NCI-H1105 treated with DMSO at 0.1 percent for 48 hours (cell line): ENCODE measurements around the gene UNC5C.

Source experiments
- DNase-seq: peaks from one replicate; lab custom pipeline; 2025; lab: John Stamatoyannopoulos, UW

Gene UNC5C

DNA sequence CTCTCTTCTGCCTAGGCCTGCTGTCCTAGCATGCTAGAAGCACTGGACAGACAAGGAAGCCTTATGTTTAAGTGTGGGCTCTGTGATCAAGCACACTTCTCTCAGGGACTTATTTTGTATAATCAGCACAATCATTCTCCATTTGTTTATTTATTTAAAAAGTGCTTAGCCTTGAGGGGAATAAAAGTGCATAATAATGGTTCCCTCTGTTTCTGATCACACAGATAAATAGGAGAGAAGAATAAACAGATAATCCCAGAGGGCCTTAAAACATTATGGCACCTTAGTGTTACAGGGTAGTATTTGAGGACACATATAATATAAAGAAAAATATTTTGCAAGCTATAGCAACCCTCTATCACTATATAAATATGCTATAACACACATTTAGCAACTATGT lies 146.5 kb downstream of the UNC5C start:
- no peak for DNase-seq

DNA sequence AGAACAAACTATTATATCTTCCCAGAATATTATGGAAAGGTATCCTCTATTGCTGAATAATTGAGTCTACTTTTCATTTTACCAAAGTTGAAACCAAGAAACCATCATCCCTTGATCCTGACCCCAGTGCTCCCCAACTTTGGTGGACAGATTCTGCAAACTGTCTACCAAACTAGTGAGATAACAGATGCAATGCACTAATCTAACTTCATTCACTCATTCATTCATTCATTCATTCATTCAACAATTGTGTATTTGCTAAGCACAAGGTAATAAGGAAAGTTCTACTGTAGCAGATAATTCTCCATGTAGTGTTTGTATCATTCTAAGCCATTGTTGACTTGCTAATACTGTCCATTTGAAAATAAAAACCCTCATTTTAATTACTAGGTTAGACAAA lies 150.6 kb downstream of the UNC5C start:
- no peak for DNase-seq

DNA sequence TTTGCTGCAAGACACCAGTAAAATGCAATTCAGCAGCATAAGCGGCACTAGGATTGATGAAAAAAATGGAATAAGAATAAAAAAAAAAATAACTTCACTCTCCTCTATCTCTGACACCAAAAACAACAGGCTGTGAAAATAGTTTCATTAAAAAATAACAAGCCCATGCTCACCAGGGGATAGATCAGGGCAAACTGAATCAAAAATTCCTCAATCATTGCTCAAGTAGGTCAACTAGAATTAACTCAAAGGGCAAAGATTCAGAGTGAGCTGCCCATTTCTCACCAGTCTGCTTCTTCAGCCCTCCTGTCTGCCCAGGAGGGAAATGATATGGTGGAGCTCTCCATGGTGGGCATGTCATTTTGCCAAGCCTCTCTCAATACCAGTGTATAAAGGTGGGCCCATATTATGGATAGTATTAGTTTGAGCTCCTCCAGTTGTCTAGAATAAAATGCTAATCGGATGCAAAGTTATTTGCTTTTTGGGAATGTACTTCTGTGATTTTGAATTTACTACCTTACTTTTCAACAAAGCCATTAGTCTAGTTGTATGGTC lies 153.9 kb downstream of the UNC5C start:
- no peak for DNase-seq

DNA sequence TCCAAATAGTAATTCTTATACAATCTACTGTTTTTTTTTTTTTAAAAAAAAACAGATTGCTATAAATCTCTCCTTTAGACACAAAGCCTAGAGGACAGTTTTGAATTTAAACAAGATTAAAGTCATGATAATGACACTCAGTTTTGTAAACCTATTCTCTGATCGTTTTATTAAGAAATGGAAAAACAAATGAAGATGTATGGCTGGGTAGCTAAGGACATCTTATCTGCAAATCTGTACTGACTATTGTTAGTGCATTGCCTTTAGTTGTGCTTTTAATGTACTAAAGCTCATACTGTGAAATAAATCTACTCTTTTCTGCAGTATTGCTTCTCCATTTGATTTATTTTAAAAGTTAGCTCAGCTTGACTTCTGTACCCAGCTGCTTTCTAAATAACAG lies 155.0 kb downstream of the UNC5C start:
- DNase-seq: no peak

DNA sequence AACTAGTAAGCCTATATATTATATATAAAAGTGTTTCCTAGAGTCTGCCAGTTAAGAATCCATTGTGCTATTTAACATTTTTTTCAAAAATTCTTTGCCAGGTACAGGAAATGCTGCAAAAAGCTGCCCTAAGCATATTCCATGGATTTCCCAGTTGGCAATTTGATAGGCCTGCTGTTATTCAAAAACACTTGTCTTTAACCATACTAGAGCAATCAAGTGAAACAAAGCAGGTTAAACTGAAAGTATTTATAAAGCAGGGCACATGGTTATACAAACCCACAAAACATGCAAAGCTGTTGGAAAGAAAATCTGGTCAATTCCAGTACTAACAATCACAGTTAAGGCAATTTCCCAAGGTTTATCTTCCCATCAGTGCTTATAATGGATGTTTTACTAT lies 159.9 kb downstream of the UNC5C start:
- no peak for DNase-seq

DNA sequence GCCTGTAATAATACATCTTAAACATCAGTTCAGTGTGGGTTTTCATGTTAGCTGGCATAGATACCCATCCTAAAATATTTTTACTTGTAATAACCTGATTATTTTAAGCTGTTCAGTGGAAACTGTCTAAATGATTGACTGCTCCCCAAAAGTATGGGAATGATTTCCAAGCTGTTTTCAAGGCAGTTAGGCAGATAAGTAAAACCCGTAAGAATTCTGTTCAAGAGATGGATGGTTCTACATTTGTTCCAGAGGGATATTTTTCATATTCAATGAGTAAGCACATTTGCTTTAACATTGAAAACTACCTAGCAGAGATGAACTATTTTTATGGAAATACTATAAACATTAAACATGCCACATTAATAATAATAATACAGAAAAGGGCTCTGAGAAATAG lies 161.1 kb downstream of the UNC5C start:
- no peak for DNase-seq

DNA sequence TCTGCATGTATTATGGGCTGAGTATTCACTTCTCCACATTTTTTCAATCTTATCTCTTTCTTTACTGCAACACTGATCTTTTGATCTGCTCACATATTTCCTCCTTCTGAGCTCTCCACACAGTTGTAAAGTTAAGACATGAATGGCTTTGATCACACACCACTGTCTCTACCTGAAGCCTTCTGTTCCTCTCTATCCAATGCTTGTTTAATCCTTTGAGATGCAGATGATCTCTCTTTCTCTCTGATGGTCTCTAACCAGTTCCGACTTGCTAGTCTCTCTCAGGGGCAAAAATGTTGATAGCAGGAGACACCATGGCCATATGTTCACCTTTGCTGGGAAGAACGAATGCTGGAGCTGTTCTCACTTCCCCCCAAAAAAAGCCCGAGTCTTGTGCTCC lies 162.4 kb downstream of the UNC5C start:
- DNase-seq: no peak

DNA sequence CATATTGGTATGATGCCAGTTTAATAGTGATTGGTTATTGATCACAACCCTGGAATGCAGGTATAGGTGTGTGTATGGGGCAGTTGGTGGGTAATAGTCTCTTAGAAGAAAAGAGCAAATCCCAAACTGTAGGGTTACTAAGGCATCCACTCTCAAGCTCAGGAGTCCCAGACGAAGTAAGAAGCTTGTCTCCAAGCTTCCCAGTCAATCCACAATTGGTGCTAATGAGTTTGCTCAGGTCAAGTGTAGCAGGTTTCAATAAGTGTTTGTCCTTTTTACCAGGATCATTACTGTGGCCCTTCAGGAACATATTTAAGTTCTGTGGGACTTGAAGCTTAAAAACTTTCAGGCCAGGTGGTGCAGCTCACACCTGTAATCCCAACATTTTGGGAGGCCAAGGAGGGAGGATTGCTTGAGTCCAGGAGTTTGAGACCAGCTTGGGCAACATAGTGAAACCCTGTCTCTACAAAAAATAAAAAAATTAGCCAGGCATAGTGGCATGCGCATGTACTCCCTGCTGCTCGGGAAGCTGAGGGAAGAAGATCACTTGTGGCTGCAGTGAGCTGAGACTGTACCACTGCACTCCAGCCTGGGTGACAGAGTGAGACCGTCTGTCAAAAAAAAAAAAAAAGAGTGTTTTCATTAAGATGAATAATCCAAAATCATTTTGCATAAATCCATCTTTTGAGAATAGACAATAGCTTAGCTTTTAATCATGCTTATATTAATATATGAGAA lies 166.8 kb downstream of the UNC5C start:
- no peak for DNase-seq

DNA sequence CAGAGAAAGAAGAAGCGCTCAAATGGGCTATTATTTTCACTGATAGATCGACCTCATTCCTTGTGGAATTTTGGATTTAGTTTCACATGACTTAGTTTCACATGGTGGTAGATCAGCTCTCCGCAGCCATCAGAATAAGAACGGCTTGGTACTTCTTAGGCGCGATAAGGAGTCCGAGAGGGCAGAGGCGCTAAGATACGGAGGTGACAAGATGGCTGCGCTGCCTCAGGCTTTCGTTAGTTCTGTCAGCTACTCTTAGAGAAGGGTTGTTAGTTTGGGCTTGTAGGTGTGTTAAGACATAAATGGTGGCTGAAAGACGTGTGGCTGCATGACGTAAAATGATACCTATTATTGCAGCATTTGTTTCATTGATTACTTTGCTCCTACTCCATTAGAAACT lies 169.1 kb downstream of the UNC5C start:
- no peak for DNase-seq

DNA sequence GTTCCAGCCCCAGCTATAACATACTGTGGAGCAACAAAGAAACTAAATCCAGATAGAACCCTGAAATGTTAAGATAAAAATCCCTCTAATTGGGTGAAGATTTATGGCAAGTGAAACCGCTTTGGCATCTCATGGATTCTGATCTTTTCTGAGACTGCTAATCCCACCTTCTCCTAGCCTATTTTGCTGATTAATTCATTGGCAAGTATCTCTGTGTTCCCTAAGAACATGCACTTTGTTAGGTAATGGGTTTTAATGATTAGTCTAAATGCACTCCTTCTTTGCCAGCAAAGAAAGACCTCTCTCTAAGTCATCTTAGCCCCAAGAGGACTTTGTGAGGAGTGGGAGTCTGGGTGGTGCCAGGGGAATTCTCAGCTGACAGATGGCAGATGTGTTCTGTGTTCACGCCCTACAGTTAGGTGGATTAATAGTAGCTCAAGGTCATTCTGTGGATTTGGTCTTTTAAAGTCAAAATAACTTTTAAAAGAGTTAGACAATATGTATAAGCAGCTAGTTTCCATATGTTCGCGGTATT lies 171.3 kb downstream of the UNC5C start:
- no peak for DNase-seq

DNA sequence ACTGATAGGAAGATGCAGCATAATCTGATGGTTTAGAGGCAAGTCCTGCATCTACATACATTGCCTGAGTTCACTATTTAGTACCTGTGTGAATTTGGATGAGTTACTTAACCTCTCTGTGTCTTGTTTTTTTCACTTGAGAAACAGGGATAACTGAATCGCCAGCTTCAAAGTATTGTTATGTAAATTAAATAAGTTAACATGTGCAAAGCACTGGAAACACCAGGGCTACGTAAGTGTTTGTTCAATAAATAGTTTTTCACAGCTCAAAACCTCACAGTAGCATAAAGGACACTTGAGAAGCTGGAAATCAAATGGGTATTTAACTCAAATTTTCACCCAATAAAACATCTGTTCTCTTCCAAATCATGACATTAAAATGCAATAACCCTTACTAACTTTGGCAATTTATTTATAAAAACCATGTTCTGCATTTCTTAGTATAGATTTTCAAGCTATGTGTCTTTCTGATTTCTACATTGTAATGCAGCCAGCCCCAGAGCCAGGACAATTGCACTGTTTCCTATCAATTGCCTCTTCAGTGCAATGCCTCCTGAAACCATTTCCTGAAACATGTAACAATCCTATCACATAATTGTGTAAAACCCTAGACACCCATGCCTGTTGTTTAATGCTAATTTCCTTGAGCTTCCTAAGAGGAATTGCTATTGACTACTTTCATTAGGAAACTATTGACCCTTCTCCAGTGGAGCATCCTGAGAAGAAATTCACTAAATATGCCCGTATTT lies 177.1 kb downstream of the UNC5C start:
- DNase-seq: no peak

DNA sequence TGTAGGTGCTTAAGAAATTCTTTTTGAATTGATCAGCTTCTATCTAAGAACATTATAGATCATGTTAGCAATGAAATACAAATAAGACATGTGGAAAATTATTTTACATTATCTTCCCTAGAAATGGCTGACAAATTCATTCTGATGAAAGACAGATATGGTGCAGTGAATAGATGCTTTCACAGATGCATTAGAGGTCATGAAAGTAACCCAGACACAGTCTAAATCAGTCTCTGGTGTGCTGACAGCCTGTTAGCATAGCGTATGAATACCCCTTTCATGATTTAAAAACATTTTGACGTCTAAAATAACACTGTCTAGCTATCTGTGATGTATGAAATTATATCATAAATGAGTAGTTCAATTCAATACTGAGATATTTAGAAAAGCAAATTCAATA lies 180.9 kb downstream of the UNC5C start:
- no peak for DNase-seq

DNA sequence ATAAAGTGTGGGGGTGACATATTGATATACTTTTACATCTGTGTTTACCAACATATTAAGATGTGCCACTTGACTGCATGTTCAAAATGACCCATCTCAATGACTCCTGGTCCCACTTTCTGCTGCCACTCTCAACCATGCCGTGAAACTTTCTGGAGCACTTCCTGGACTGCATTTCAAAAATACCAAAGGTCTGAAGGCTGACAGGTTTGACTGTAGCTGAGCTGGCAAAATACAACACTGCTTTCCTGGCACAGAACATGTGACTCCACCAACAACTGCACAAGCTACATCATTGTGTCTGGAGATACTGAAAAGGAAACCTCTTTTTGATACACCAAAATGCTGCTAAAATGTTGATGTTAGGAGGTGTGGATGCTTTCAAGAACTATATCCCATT lies 184.8 kb downstream of the UNC5C start:
- DNase-seq: no peak

DNA sequence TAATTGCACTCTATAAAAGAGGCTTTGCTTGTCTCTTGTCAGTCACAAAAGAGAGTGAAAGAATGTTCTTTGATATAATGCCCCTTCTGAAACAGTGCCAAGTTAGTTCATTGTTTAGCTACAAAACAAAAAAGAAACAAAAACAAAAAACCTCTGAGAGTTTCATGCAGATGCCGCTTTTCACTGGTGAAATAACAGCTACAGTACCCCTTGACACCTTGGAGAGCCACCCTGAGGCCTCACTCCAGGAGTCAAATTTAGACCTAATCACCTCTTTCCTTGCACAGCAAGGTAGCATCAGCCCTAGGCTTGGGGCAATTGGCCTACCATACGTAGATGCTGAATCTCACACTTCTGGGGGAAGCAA lies 185.2 kb downstream of the UNC5C start:
- peak; percentile 22 for DNase-seq

DNA sequence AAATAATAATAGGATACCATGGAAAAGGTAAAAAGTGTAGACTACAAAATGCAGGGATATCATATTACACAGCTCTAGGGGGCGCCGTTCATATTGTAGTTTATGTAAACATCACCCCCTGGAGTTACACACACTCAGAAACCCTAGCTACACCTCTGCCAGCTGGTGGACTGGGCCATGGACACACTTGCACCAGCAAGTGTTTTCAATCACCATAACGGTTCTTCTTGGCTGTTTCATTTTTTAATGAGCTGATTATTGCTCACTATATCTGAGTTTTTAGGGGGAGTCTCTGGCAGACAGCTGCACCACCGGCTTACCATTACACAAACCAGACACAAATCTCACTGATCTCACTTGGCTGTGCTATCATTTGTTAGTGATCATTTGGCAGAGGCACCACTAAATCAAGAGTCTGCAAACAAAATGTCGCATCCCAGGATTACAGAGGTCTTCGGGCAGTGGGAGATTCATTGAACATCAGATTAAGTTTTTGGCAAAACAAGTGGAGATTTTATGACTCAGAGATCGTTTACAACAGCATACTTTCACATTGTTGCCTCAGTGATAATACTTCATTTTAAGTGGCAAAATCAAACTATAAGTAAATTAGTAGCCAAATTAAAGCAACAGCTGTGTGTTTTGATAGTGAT lies 185.7 kb downstream of the UNC5C start:
- DNase-seq: peak; percentile 42

DNA sequence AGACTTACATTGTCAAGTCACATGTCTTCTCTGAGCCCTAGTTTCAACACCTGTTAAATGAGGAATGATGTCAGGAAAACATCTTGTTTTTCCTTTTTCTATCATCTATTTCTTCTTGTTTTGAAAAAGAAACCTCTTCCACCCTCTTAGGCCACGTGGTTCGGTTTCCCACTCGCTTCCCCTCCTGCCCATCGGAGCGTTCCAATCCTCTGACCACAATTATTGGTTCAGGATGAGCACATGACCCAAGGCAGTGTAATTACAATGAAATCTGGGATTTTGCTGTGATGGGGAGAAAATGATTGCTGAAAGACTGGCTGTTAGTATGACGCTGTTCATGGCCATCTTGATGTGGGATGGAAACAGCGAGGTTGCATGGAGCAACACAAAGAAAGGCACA lies 186.7 kb downstream of the UNC5C start:
- DNase-seq: no peak

DNA sequence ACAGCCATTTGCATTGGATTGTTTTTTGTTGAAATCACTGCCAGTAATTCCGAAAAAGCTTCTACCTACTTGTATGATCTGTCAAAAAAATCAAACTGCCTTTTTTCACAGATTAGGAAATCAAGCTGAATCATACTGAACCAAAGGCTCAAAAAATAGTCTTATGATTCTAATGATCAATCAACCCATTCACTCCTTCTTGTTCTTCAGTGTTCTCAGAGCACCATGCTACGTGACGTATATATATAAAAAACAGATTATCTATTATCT lies 187.1 kb downstream of the UNC5C start:
- DNase-seq: no peak

DNA sequence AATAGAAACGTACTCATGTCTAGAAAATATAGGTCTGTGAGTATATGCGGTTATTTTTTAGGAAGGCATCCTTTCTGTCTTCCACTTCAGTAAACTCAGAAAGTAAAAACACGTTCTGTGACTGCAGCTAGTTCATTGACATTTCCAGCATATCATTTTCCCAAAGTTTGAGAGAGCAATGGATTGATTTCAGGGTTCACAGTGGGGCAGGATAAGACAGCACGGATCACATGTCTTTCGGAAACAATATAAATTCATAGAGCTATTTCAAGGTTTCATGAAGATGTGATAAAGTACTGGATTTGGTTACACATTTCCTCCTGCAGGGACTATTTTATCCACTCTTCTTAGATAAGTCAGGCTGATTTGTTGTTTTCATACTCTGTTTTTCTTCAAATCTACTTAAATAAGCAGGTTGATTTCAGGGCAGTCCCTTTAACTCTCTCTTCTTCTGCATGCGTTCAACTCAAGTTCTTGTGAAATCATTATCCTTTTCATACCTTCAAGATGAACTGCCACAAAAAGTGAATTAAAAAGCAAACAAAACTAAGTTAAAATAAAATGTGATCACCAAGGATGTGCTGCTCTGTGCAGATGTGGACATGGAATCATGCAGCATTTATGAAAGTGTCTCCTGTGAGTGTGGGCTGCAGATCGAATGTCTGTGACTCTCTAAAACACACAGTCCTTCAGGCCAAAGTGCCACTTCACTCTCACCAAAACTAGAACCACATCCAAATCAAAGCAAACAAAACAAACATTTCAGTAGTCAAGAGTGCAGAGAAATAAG lies 187.7 kb downstream of the UNC5C start:
- DNase-seq: no peak

DNA sequence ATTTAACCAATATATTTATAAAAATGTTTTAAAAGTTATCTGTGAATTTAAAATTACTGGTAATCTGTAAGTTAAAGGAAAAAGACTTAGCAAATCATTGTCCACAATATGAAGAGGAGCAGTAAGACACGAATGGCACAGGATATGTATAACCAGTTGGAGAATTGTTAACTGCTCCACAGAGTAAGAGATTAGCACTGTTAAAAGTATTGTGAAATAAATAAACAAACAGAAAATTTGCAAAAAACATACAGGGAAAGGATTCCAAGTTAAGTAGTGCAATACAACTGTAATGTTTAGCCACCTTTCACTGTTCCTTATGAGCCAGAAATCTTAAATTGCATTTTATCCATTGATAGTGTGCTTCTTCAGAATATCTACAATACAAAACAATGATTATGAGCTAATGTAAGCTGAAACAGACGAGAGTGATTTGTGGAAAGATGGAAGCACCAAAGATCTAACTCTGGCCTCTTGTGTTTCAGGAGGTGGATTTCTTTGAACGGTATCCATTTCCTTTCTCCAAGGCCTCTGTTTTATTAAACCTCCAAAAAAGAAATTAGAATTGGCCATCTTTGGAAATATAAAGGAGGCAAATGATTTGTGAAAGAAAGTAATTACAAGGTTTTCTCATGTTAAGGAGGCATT lies 188.4 kb downstream of the UNC5C start:
- DNase-seq: no peak

DNA sequence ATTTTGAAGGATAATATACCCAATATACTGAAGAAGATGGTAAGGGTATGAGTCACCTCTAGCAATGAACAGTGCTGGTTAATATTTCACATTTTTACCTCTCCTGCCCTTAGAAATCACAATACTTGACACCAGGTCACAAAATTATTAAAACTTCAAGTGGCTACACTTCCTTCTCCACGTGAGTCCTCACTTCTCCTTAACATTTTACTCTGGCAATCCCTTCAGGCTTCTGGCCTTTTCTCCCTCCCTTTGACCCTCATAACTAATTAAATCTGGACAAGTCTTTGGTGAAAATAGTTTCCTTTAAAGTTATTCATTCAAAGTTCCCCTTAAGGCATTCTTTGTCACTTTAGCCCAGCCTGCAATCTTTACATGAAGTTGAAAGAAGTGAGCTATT lies 190.4 kb downstream of the UNC5C start:
- DNase-seq: no peak

DNA sequence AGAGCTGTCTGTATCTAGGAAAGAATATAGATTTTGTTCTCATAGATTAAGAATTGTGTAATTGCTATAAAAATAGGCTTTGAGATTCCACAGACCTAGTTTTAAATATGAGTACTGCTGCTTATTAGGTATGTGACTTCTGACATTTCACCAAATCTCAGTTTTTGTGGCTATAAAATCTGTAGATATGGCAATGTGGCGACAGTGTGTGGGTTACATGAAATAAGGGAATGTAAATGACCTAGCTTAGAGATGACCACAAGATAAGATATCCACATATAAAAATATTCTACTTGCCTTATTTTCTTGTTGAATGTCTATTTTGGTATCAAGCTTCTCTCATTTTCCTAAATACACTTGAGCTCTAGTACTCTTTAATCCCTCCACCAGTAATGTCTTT lies 193.8 kb downstream of the UNC5C start:
- DNase-seq: no peak

DNA sequence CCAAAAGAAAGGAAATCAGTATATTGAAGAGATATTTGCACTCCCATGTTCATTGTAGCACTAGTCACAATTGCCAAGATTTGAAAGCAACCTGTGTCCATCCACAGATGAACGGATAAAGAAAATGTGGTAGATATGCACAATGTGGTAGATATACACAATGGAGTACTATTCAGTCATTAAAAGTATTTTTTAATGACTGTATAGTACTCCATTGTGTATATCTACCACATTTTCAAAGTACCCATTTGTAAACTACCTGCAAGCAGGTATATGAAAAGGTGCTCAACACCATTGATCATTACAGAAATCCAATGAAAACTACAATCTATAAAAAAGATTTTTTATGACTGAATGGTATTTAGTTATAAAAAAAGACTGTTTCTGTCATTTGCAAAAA lies 200.4 kb downstream of the UNC5C start:
- DNase-seq: no peak
